Measurements from ENCODE around the gene ANKRD10.

ANKRD10 gene

GRCh38 chr13:110944968-110945927 lies 30.4 kb upstream of the ANKRD10 start:
- no peak for DNase-seq

- DNase-seq: no peak
These were observed 29.5 kb upstream of the ANKRD10 start for GRCh38 chr13:110944121-110944967.

GRCh38 chr13:110942248-110942981 lies 27.5 kb upstream of the ANKRD10 start:
- no peak for DNase-seq

GRCh38 chr13:110938662-110939421 lies 24.0 kb upstream of the ANKRD10 start:
- no peak for DNase-seq

DNA sequence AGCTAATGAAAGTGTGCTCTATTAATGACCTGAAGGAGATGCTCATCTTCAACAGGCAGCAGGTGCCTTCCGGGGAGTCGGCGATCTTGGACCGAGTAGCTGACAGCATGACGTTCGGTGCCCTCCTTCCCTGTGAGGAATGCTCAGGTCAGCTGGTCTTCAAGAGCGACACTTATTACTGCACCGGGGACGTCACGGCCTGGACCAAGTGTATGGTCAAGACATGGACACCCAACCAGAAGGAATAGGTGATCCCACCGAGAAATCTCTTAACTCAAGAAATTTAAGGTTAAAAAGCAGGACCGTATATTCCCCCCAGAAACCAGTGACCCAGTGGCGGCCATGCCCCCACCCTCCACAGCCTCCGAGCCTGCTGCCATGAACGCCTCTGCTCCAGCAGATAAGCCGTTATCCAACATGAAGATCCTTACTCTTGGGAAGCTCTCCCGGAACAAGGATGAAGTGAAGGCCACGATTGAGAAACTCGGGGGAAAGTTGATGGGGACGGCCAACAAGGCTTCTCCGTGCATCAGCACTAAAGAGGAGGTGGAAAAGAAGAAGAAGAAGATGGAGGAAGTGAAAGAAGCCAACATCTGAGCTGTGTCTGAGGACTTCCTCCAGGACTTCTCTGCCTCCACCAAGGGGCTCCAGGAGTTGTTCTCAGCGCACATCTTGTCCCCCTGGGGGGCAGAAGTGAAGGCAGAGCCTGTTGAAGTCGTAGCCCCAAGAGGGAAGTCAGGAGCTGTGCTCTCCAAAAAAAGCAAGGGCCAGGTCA lies 22.8 kb upstream of the ANKRD10 start:
- no peak for DNase-seq

DNA sequence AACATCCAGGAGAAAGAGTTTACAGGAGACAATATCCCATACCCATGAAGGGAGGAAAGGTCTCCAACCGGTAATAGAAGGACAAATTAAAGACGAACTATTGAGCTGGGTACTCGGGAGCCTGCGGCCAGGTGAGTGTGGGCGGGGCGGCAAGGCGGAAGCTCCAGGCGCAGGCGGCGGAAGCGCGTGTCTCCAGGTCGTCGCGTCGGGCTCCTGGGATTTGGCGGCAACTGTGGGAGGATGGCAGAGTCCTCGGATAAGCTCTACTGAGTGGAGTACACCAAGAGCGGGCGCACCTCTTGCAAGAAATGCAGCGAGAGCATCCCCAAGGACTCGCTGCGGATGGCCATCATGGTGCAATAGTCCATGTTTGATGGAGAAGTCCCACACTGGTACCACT lies 21.6 kb upstream of the ANKRD10 start:
- DNase-seq: no peak

GRCh38 chr13:110932588-110932987 lies 17.7 kb upstream of the ANKRD10 start:
- DNase-seq: no peak

- DNase-seq: no peak
These were observed 14.4 kb upstream of the ANKRD10 start for GRCh38 chr13:110929104-110929777.

- DNase-seq: no peak
These were observed 10.2 kb upstream of the ANKRD10 start for GRCh38 chr13:110925023-110925612.

DNA sequence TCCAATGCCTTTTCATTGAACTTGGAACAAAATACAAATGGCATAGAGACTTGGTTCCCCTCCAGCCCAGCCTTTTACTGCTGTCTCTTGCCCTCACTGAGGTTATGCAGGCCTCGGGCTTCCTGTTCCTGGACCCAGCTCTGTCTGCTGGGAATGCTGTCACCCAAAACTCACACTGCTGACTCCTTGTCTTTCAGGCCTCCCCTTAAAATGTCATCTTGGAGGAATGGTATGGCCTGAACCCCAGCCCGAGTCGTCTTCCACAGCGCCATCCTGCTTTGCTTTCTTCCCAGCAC lies 9.7 kb upstream of the ANKRD10 start:
- DNase-seq: no peak

GRCh38 chr13:110923777-110924638 lies 9.1 kb upstream of the ANKRD10 start:
- no peak for DNase-seq

- DNase-seq: no peak
These were observed 8.2 kb upstream of the ANKRD10 start for GRCh38 chr13:110923086-110923485.

GRCh38 chr13:110922506-110922905 lies 7.6 kb upstream of the ANKRD10 start:
- DNase-seq: no peak

- DNase-seq: no peak
These were observed 6.8 kb upstream of the ANKRD10 start for GRCh38 chr13:110921695-110922094.

DNA sequence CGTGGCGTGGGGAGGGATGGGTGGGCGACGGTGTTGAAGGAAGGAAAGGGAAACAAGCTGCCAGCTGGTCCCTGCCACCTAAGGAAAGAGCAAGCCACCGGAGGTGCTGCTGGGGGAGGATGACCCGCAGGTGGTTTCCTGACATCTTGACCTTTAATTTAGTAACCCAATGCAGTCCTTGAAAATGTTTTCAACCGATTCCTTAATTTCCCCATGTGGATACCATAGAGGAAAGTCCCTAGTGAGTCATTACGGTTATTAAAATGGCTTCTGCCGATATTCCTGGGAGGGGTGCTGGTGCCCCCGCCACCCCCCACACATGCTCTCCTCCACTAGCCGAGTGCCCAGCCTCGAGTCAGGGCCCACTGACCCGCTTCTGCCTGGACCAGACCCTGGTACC lies 6.3 kb upstream of the ANKRD10 start:
- DNase-seq: no peak

- no peak for DNase-seq
These were observed 5.2 kb upstream of the ANKRD10 start for GRCh38 chr13:110920038-110920437.

- no peak for DNase-seq
These were observed 1.7 kb upstream of the ANKRD10 start for GRCh38 chr13:110916301-110917142.

- no peak for DNase-seq
These were observed 971 bp upstream of the ANKRD10 start for GRCh38 chr13:110915874-110916206.

Data from cortex of kidney (tissue), 1 donor.